NCI-H146 (cell line): ENCODE data around the gene INHBC.

ENCODE experiments used
- DNase-seq: peaks from one replicate; lab custom pipeline; 2025; lab: John Stamatoyannopoulos, UW

INHBC gene

DNA sequence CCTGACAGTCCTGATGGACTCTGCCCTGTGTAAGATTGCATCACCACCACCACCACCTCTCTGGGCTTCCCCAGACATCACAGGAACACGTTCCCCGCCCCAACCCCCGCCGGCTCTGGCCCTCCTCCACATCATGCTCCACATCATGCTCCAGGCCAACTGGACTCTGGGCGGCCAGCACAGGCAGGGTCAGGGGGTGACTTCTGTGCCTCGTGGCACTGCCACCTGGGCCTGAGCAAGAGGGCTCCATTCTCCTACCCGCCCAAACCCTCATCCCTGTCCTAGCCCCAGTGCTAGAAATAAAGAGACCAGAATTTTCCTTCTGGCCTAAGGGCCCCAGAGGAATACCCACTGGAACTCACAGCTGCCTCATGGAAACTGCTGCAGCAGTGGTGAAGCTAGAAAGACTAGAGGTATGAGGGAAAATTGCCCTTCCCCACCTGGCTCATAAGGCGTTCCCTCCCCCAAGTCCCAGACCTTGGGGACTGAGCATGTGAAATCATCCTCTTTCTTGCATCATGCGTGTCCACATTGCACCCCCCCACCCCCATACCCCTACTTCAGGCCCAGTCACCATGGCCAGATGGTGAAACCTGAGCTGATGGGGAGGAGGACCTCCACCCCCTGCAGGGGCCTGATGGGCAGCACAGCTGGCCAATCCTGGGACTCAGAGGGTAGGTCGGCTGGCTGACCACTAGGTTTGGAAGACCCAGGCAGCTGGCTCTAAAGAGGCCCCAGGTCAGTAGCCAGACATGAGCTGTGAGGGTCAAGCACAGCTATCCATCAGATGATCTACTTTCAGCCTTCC is 20.2 kb downstream of the INHBC start, which contains the start of gene INHBE:
INHBE (plus strand) TSS at position 742 of the 808 bp plus-strand sequence. CDS start 230 bp downstream, outside the sequence.
- peak; percentile 82 for DNase-seq

DNA sequence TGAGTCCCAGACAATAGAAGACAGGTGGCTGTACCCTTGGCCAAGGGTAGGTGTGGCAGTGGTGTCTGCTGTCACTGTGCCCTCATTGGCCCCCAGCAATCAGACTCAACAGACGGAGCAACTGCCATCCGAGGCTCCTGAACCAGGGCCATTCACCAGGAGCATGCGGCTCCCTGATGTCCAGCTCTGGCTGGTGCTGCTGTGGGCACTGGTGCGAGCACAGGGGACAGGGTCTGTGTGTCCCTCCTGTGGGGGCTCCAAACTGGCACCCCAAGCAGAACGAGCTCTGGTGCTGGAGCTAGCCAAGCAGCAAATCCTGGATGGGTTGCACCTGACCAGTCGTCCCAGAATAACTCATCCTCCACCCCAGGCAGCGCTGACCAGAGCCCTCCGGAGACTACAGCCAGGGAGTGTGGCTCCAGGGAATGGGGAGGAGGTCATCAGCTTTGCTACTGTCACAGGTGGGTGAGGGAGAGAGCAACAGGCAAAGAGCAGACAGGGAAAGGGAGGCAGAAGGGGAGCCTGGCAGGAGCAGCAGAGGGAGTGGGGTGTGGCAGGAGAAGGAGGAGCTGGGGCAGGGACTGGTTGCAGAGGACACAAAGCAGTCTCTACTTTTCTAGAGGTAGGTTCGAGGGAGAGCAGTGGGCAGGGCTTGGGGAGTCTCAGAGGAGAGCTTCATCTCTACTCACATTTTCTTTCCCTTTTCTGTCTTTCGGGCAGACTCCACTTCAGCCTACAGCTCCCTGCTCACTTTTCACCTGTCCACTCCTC is 21.0 kb downstream of the INHBC start:
- peak; percentile 27 for DNase-seq

GRCh38 chr12:57456145-57456700 is 21.6 kb downstream of the INHBC start:
- peak; percentile 55 for DNase-seq

DNA sequence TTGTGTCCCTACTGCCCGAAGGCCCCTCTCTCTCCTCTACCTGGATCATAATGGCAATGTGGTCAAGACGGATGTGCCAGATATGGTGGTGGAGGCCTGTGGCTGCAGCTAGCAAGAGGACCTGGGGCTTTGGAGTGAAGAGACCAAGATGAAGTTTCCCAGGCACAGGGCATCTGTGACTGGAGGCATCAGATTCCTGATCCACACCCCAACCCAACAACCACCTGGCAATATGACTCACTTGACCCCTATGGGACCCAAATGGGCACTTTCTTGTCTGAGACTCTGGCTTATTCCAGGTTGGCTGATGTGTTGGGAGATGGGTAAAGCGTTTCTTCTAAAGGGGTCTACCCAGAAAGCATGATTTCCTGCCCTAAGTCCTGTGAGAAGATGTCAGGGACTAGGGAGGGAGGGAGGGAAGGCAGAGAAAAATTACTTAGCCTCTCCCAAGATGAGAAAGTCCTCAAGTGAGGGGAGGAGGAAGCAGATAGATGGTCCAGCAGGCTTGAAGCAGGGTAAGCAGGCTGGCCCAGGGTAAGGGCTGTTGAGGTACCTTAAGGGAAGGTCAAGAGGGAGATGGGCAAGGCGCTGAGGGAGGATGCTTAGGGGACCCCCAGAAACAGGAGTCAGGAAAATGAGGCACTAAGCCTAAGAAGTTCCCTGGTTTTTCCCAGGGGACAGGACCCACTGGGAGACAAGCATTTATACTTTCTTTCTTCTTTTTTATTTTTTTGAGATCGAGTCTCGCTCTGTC is 22.3 kb downstream of the INHBC start:
- no peak for DNase-seq

DNA sequence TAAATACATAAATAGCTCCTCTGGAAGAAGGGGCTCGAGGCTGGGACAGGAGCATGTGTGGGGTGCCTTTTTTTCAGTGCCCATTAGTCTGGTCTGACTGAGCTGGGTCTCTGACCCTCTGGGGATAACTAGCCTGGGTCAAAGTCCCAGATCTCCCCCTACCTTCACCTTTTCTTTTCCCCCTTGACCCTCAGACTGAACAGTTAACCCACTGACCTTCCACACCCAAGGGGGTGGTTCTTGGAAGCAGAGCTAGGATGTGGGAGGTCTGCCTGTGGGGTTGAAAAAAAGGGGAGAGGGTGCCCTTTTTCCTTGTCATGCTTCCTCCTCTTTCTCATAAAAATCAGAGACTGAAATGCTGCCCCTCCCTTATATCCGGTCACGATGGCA is 24.1 kb downstream of the INHBC start:
- DNase-seq, result no peak

- DNase-seq, result peak; percentile 89
Measured at GRCh38 chr12:57459055-57459749, 24.6 kb downstream of the INHBC start.

DNA sequence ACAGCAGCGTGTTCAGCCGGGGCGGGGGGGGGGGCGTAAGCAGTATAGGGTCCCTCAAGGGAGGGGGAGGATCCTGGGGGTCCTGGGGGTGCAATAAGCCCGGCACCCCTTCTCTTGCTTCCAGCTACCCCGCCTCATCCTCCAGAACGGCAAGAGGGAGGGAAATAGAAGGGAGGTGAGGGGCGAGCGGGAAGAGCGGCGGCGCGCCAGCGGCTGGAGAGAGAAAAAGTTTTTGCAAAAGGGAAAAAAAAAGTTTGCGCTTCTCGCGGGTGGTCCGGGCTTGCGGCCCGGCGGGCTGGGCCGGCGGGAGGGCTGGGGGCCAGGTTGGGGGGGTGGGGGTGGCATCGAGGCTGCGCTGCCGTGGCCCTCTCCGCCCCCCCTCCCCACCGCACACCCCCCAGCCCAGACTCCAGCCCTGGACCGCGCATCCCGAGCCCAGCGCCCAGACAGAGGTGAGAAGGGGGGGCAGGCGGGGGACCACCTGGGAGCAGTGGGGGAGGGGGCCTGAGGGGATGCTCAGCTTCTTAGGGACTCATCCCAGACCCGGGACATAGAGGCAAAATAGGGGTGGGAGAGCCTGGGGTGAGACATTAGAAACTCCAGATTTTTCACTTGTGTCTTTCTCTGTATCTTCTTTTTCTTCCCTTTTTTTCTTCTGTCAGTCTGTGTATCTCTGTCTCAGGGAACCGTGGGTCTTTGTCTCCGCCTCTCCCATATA is 25.3 kb downstream of the INHBC start, which contains the start of gene GLI1:
GLI1 (plus strand) TSS at position 36 of the 718 bp plus-strand sequence. CDS start 3,907 bp downstream, outside the sequence.
- no peak for DNase-seq

DNA sequence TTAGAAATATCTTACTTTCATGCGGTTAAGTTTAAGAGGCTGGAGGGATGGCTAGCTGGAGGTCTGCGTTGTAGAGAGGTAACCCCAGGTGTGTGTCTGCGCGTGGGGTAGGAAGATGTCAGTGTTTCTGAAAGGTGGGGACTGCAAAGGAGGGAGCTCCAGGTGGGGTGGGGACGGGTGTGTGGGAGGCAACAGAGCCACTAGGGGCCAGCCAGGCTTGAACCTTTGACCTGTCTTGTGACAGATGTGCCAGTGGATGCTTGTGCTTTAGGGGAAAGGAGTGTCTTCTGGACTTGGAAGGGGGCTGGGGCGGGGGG is 25.8 kb downstream of the INHBC start:
- DNase-seq, result no peak

- no peak for DNase-seq
Measured at GRCh38 chr12:57460841-57461275, 26.3 kb downstream of the INHBC start.

- DNase-seq, result peak; percentile 46
Measured at GRCh38 chr12:57461276-57461916, 26.8 kb downstream of the INHBC start.

- no peak for DNase-seq
Measured at GRCh38 chr12:57461917-57462250, 27.3 kb downstream of the INHBC start.

DNA sequence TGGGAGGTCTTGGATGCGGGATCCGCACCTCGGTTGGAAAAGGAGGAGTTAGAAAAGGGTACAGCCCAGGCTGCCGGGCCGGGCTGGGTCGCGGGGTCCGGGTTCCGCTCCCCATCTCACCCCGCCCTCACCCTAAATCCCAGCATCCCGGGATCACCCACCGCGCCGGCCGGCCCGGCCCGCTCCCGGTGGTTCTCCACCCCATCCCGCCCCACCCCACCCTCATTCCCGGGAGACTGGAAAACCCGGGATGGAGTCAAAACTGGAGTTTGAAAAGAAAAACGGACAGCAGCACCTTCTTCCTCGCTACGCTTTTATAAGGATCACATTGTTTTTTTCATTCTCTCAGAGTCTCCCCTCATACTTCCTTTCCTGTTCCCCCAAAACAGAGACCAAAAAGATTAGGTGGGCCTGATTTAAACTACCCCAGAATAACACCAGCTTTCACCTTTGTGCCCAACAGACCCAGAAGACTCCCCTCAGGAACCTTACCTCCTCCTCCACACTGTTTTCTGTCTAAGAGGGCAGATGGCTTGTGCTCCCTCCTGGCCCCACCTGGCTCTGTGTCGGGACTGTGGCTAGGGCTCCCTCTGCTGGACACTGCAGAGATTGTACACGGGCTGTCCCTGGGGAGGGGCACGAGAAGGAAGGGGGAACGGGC is 27.8 kb downstream of the INHBC start:
- DNase-seq, result peak; percentile 89

- DNase-seq, result no peak
Measured at GRCh38 chr12:57462912-57463253, 28.3 kb downstream of the INHBC start.

- DNase-seq, result no peak
Measured at GRCh38 chr12:57464569-57464968, 30.0 kb downstream of the INHBC start.

DNA sequence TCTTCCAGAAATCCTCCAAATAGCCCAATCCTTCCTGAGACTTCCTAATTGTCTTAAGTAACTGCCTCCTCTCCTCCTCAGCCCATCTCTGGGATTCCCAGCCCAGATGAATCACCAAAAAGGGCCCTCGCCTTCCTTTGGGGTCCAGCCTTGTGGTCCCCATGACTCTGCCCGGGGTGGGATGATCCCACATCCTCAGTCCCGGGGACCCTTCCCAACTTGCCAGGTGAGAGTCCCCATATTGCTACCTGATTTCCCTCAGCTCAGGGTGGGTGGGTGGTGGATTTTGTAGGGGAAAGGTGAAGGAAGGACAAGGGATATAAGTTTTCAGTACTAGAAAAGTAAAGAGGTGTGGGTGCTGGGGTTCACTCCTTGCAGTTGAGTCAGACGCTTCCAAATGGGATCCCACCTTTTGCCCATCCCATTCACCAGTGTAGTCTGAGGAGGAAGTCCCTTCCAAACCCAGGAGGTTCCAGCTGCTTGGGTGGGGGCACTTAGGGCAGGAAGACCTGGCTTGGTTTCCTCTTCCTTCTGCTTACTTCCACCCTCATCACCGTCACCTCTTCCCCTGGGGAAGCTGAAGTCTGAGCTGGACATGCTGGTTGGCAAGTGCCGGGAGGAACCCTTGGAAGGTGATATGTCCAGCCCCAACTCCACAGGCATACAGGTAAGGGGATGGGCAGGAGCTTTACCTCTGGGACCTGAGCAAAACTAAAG is 30.6 kb downstream of the INHBC start:
- DNase-seq, result no peak

- DNase-seq, result no peak
Measured at GRCh38 chr12:57465747-57466505, 31.3 kb downstream of the INHBC start.

GRCh38 chr12:57467212-57467874 is 32.8 kb downstream of the INHBC start:
- no peak for DNase-seq

GRCh38 chr12:57467915-57468314 is 33.3 kb downstream of the INHBC start:
- DNase-seq, result no peak
